ENCODE measurements around the gene SFXN3. TPM values are rescaled to one million over a fixed set of nuclear protein-coding genes. Genes with fewer than 3 reads are reported as not detected.

SFXN3 gene
- polyA plus RNA-seq, 3 donors = 21.3 to 152 (median 24.2) TPM

DNA sequence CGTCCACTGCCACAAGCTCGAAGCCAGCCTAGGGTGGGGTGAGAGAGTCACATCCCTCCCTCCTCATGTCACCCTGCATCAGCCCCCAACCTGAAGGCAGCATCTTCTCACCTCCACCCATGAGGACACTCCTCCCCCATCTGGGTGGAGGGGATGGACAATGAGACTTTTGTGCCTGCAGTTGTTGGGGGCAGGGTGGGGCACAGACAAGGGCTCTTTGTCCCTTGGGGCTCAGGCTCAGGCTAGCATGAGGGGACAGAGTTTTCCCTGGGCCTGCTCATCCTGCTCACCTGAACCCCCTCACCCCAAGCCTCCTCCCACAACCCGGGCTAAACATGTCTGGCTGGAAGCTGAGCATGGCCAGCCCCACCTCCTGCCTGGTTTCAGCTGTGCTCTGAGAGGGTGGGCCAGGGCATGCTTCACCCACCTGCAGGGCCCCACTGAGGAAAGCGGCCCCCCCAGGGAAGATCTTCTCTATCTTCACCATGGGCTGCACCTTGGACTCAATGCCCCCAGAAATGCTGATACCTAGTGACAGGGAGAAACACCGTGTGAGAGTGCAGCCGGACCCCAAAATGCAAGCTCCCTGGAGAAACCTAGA is 22.1 kb upstream of the SFXN3 start:
- WGBS (ENCODE audit: insufficient coverage) = 67% methylated on average over 3 of the region's 6 CpGs
- H3K27ac Mint-ChIP-seq = peak overlapping the region in 2 of 7 donors; percentile 23 to 40
- Histone ChIP-seq H3K9ac (ENCODE audit: insufficient read depth, low read length, poor library complexity, severe bottlenecking) (no peak overlapping the region), H3K36me3 (replicated peaks in 1 of 2; ENCODE audit: control insufficient read depth in 1 of 2, insufficient read depth in 2 of 2, low read length in 2 of 2) (peaks cover 3 to 12% of the 10 kb centered on the region in 2 donors), H2AFZ (ENCODE audit: insufficient read depth, low read depth, low read length, poor library complexity, severe bottlenecking) (no peak overlapping the region), H3K4me2 (replicated peaks; ENCODE audit: extremely low read depth, low read length, poor library complexity, severe bottlenecking) (no peak overlapping the region), H3K27me3 (ENCODE audit: control insufficient read depth in 2 of 2, insufficient read depth in 2 of 2, low read length in 2 of 2) (no peaks in the 10 kb centered on the region), H3K4me3 (replicated peaks in 1 of 3; ENCODE audit: low read depth in 2 of 3, low read length in 3 of 3) (no peak overlapping the region), H3K27ac (ENCODE audit: low read depth in 1 of 2, low read length in 2 of 2) (no peak overlapping the region), H3K4me1 (ENCODE audit: control insufficient read depth in 1 of 2, insufficient read depth in 2 of 2, low read length in 2 of 2) (peaks cover 5 to 8% of the 10 kb centered on the region in 2 donors), H3K79me2 (ENCODE audit: insufficient read depth, low read length) (no peaks in the 10 kb centered on the region), H4K20me1 (ENCODE audit: insufficient read depth, low read length) (no peaks in the 10 kb centered on the region), H3K9me3 (replicated peaks in 1 of 2; ENCODE audit: control insufficient read depth in 1 of 2, insufficient read depth in 1 of 2, low read length in 2 of 2) (no peaks in the 10 kb centered on the region)
- H3K4me3 Mint-ChIP-seq = no peak overlapping the region
- H3K36me3 Mint-ChIP-seq = peaks cover 5 to 20% of the 10 kb centered on the region in 2 donors
- TF ChIP-seq, protein P1, sequence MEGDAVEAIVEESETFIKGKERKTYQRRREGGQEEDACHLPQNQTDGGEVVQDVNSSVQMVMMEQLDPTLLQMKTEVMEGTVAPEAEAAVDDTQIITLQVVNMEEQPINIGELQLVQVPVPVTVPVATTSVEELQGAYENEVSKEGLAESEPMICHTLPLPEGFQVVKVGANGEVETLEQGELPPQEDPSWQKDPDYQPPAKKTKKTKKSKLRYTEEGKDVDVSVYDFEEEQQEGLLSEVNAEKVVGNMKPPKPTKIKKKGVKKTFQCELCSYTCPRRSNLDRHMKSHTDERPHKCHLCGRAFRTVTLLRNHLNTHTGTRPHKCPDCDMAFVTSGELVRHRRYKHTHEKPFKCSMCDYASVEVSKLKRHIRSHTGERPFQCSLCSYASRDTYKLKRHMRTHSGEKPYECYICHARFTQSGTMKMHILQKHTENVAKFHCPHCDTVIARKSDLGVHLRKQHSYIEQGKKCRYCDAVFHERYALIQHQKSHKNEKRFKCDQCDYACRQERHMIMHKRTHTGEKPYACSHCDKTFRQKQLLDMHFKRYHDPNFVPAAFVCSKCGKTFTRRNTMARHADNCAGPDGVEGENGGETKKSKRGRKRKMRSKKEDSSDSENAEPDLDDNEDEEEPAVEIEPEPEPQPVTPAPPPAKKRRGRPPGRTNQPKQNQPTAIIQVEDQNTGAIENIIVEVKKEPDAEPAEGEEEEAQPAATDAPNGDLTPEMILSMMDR (IDR thresholded peaks at IDR 0.05) = no peak
- H3K9me3 Mint-ChIP-seq = peaks cover 0 to 3% (median 0%) of the 10 kb centered on the region in 7 donors
- peaks cover 12% of the 10 kb centered on the region for H3K4me1 Mint-ChIP-seq
- DNase-seq = no peak
- intact Hi-C loops (cut with micrococcal nuclease) = no loop called here
- peaks cover 3 to 9% (median 7%) of the 10 kb centered on the region in 3 donors for H3K27me3 Mint-ChIP-seq (ENCODE audit: low read depth in 3 of 3)

DNA sequence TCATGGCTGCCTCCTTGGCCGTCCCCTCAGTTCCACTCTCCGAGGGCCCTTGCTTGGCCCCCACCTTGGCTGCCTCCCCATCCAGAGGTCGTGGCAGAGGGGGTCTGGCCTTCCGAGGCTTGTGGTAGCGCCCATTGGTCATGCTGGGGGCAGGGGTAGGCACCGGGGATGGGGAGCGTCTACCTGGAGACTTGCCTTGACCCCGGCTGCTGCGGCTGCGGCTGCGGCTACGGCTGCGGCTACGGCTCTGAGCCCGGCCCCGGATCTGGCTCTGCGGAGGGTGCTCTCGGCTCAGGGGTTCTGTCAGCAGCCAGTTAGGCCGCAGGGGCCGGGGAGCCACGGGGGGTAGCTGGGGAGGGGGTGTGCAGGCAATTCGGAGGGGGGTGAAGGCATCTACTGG is 20.7 kb upstream of the SFXN3 start:
- intact Hi-C loops (cut with micrococcal nuclease) = loop anchor here in 1 of 2 donors (5.0 kb wide), 1 partner anchor 43 kb away; the partner anchor contains the start of gene SEMA4G
- TF ChIP-seq, protein P1 (IDR thresholded peaks at IDR 0.05) = no peak

More for the DNA sequence above, 20.7 kb upstream of the SFXN3 start:
- H3K27me3 ChIP-seq (ENCODE audit: control insufficient read depth in 2 of 2, insufficient read depth in 2 of 2, low read length in 2 of 2) = no peaks in the 10 kb centered on the region
- Mint-ChIP-seq H3K4me1 (peaks cover 16% of the 10 kb centered on the region), H3K36me3 (peaks cover 1 to 17% of the 10 kb centered on the region in 2 donors), H3K27me3 (ENCODE audit: low read depth in 3 of 3) (peaks cover 3 to 18% (median 11%) of the 10 kb centered on the region in 3 donors), H3K27ac (no peak overlapping the region), H3K9me3 (peaks cover 0 to 3% (median 0%) of the 10 kb centered on the region in 7 donors), H3K4me3 (no peak overlapping the region)
- H3K4me3 ChIP-seq (replicated peaks in 1 of 3; ENCODE audit: low read depth in 2 of 3, low read length in 3 of 3) = no peak overlapping the region
- no peaks in the 10 kb centered on the region for H4K20me1 ChIP-seq (ENCODE audit: insufficient read depth, low read length)
- no peak overlapping the region for H3K27ac ChIP-seq (ENCODE audit: low read depth in 1 of 2, low read length in 2 of 2)
- H2AFZ ChIP-seq (ENCODE audit: insufficient read depth, low read depth, low read length, poor library complexity, severe bottlenecking) = no peak overlapping the region
- DNase-seq = no peak
- no peaks in the 10 kb centered on the region for H3K9me3 ChIP-seq (replicated peaks in 1 of 2; ENCODE audit: control insufficient read depth in 1 of 2, insufficient read depth in 1 of 2, low read length in 2 of 2)
- peaks cover 5 to 8% of the 10 kb centered on the region in 2 donors for H3K4me1 ChIP-seq (ENCODE audit: control insufficient read depth in 1 of 2, insufficient read depth in 2 of 2, low read length in 2 of 2)
- WGBS (ENCODE audit: insufficient coverage) = 96% methylated on average over 8 of the region's 22 CpGs
- peaks cover 3 to 12% of the 10 kb centered on the region in 2 donors for H3K36me3 ChIP-seq (replicated peaks in 1 of 2; ENCODE audit: control insufficient read depth in 1 of 2, insufficient read depth in 2 of 2, low read length in 2 of 2)
- H3K79me2 ChIP-seq (ENCODE audit: insufficient read depth, low read length) = no peaks in the 10 kb centered on the region
- H3K4me2 ChIP-seq (replicated peaks; ENCODE audit: extremely low read depth, low read length, poor library complexity, severe bottlenecking) = no peak overlapping the region
- no peak overlapping the region for H3K9ac ChIP-seq (ENCODE audit: insufficient read depth, low read length, poor library complexity, severe bottlenecking)
